CD4-positive, alpha-beta T cell treated with Interleukin-10 for 1 hour (primary cell): Measurements from ENCODE around the gene CD276.
"Not testable (repeated sequence)": the region's sequence is repeated elsewhere in the genome, so short reads cannot be mapped to it uniquely, and the experiment has no call there.

Source experiments
- DNase-seq: peaks from one replicate; pipeline ENCODE4 v3.0.0-alpha.2; 2020

Gene CD276

DNA sequence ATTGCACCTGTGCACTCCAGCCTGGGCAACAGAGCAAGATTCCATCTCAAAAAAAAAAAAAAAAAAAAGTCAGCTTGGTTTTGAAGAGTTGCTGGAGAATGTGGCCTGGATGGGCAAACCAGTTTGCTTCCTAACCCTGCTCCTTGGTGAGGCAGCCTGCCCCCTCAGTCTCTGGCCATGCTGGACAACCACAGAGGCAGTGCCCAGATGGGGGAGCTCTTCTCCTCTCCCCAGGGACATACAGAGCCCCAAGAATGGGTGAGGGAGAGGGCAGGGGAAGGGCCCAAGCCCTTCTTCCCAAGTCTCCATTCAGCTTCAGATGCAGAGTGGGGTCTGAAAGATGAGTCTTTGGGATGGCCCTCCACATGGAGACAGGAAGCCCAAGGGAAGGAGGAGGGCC lies 27.9 kb downstream of the CD276 start:
- DNase-seq = no peak

DNA sequence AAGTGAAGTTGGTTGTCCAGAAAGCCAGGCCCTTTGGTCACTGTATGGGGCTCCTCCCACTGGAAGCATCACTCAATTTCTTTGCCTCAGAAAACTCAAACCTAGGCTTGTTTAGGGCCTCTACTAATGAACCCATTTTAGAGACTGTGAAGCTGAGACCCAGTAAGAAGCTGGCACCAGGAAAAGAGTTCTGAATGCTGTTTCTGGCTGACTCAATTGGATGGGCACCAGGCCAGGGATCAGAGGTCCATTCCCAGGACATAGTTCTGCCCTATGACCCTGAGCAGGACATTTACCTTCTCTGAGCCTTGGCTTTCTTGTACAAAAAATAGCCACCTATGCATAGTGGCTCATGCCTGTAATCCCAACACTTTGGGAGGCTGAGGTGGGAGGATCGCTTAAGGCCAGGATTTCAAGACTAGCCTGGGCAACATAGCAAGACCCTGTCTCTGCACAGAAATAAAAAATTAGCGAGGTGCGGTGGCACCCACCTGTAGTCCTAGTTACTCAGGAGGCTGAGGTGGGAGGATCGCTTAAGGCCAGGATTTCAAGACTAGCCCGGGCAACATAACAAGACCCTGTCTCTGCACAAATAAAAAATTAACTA lies 30.6 kb downstream of the CD276 start:
- DNase-seq = no peak

DNA sequence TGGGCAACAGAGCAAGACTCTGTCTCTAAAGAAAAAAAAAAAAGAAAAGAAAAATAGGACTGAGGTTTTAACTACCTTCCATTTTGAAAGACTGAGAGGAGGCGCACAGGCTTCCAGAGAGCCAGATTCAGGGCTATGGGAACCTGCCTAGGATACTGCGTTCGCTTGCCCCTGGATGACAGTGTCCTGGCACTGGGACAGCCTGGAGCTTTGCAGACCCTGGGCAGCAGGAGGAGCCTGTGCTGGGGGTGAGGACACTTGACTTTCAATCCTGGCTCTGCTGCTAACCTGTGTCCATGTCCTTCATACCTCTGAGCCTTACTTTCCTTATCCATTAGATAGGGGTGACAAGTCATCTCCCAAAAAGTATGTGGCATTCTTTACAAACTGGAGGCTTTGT lies 31.2 kb downstream of the CD276 start:
- DNase-seq = no peak

DNA sequence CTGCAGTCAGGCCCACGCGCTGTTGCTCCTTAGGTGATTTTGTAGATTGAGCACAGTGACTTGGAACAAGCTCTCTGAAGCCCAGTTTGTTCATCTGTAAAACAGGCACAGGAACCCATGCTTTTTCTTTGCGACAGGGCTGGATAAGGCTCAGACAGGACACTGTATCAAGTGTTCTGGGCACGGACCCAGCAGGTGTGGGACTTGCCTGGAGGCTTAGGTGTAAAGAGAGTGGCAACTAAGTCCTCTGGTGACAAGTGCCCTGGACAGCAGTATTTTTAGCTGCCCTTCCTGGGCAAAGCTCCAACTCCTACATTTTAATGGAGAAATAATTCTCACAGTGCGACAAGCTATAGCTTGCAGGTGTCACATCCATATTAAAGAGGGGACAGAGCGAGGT lies 32.2 kb downstream of the CD276 start:
- DNase-seq = no peak

DNA sequence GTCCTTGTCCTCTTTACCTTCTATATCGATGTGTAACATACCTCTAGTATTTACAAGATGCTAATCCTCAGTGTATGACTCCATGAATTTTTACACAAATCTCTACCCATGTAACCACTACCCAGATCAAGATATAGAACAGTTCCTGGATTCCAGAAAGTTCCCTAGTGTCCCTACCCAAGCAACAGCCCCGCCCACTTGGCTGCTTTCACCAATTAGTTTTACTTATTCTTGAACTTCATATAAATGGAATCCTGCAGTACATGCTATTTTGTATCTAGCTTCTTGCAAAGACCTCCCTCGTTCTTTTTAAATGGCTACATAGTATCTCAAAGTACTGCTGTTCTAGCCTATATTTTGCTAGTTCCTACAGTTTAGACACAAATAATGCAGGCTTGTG lies 33.0 kb downstream of the CD276 start:
- DNase-seq = no peak

DNA sequence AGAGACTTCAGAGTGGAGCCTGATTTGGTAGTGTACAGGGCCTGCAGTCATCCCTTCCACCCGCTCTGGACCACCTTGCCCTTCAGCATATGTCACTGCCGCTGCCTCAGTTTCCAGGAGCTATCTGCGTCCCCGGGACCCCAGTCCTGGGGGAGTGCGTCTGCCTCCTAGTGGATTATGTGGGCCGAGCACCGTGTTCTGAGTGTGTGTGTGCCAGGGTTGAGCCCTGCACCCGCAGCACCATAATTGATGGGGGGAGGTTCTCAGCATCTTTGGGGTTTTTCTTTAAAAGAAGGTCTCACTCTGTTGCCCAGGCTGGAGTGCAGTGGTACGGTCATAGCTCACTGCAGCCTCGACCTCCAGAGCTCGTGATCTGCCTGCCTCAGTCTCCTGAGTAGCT lies 33.6 kb downstream of the CD276 start:
- DNase-seq = no peak

DNA sequence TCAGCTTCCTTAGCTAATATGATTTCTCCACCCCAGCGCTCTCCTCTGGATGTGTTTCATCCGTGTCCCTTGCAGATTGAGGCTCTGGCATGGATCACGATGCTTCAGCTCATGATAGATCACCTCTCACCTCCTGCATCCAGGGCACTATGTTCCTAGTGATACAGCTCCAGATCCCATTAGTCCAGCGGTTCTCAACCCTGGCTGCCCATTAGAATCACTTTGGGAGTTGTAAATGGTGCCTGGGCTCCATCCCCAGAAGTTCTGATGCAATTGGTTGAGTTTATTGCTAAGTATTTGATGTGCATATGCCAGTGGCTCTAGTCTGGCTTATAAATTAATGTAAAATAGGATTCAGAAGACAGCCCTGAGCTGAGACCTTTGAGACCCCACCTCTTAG lies 34.5 kb downstream of the CD276 start:
- no peak for DNase-seq

DNA sequence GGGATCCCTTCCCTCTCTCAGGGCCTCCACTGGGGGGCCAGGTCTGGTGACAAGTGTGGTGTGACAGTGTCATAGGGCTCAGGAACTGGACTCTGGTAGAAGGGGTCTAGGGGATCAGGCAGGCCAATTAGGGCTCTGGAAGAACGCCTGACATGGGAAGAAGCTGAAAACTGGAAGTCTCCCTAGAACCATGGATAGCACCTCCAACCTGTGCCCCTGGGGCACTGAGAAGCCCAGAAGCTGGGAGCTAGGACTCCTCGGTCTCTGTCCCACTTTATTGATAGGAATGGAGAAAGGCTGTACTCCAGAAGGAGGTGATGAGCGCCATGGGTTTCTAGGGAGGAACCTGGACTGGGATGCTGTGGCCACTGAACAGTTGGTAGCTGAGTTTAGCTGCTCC lies 38.2 kb downstream of the CD276 start:
- DNase-seq = no peak

DNA sequence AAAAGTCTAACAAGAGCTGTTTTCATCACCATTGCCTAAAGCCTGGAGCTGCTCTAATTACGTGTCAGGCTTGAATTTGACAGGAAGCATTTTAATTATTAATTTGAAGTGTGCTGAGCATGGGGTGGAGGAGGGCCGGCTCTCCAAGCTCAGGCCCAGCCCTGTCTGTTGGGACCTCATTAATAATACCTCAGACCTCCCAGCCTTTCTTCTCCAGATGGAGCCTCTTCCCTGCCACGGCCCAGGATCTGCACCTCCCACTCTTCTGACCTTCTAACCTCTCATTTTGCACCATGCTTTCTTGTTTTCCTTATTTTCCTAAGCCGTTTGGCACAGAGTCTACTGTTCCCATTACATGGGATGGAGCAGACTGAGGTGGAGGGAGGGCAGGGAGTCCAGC lies 39.0 kb downstream of the CD276 start:
- DNase-seq = no peak

DNA sequence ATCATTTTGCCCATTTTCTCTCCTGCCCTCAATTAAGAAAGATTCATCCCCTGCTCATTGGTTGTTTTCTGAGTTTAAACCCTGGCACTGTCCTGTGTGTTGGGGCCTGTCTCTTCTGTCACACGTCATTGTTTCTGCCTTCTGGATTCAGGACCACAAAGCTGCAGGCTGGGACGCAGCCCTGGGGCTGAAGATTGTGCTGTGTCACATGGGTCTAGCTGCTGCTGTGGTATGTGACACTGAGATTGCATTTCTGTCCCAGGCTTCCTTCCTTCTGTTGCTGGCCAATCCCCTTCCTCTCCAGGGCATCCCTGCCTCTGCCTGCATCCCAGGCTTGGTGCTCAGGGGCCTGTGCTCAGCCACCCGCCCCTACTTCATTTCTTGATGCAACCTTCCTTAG lies 40.0 kb downstream of the CD276 start:
- no peak for DNase-seq

DNA sequence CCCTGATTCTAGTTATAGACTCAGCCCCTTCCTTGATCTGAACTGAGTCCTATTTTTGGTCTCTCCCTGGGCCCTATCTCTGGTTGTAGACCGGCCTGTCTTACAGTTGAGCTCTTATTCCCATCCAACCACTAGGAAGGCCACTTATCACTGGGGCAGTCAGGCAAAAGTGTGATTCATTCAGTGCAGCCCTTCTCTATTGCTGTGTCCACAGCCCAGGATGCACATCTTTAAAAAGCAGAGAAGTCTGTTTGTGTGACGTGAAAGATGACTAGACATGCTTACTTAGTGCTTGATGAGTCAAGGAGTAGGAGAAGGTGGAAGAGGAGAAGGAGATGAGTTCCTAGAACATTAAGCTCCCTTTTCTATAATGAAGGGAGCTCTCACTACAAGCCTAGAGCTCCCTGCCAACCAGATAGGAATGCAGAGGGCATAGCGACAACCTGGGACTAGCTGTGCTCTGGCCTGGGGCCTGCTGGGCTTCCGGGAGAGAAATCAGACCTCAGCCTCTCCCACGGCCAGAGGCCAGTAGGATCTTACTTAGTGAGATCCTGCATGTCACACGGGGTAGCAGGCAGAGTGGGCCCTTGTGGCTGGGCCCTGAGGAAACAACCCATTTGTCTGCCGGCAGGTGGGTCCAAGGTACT lies 43.3 kb downstream of the CD276 start:
- no peak for DNase-seq

DNA sequence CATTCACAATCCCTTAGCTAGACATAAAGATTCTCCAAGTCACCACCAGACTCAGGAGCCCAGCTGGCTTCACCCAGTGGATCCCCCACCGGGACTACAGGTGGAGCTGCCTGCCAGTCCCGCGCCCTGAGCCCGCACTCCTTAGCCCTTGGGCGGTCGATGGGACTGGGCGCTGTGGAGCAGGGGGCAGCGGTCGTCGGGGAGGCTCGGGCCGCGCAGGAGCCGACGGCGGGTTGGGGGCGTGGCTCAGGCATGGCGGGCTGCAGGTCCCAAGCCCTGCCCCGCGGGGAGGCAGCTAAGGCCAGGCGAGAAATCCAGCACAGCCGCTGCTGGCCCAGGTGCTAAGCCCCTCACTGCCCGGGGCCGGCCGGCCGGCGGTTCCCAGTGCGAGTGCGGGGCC lies 47.9 kb downstream of the CD276 start:
- DNase-seq = not testable (repeated sequence)

DNA sequence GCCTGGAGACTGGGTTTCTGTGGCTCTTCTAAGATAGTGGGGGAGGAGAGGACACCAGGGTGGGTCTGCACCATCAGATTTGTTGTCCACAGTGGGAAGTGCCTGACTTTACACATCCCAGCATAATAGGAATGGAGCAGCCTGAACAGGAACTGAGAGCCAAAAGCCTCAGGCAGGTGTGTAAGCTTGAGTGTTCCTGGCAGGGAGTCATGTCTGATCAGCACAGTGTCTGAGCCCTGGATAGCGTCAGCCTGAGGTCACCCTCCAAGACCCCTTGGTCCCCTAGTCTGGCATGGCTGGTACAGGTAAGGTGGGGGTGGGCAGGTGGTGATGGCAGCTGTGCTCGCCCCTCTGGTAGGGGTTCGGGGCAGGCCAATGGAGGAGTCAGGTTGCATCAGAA lies 48.7 kb downstream of the CD276 start:
- no peak for DNase-seq

DNA sequence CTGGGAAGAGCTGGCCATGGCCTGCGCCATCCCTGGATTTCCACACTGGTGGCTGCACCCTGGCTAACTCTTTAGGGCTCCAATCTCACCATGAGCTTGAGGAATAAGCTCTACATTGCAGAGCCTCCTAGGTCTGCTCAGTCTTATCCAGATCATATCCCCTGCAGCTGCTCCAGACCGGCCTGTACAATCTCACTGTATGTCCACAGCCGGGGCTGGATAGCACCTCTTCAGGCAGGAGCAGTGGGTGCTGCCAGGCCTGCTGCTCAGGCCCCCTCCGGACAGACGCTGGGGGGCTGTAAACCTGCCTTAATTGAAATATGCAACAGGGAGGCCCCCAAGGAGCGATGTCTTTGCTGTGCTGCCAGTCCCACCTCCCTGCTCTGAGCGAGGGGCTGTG lies 53.4 kb downstream of the CD276 start:
- no peak for DNase-seq

DNA sequence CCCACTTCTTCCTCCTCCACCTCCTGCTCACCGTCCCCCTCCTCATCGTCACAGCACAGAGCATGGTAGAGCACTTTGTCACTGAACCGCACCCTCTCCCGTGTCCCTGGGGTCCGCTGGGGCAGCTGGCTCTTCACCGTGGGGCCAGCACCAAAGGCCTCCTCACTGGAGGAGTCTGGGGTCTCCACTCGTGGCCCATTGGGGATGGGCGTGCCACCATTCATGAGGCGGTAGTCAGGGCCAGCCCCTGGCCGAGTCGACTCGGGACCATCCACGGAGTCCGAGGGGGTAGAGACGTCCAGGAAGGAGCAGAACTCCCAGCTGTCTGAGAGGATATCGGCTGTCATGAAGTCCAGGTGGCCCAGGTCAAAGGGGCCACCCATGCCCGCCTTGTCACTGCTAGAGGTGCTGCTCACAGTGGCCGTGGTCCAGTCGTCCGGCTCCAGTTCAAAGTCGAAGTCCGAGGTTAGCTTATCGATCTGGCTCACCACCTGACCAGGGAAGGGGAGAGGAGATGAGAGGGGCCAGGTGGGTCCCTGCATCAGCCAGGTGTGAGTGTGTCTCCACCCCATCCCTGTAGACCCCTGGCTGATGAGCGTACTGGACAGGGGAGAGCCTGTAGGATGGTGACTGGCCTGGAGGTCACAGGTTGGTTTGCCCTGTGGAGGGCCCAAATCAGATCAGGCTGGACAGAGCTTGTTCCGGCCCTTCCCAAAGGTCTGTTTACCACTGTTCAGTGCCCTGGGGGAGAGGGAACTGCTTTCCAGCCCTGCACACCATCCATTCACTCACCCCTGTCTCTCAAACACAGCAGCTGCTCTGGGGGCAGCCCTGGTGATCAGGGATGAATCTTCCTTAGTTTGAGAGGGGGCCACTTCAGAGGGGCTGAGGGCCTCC lies 56.2 kb downstream of the CD276 start:
- no peak for DNase-seq

DNA sequence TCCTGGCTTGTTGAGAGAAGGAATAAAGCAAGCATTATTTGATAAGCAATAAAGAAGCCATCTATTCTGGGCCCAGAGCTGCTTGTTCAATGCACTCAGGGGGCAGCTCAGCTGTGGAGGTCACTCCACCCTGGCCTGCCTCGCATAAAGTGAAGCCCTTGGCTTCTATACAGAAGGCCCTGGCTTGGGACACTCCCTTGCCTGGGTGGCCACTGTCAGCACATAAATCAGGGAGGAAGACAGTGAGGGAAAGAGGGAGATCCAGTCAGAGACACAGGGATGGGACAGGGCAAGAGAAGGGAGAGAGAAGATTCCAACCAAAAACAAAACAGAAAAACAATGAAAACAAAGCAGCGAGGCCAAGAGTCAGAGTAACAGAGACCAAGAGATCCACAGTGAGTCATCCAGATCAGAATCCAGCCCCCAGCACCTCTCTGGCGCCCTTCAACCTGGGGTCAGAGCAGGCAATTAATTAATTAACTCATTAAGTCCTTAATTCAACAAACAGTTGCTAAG lies 57.2 kb downstream of the CD276 start:
- no peak for DNase-seq

DNA sequence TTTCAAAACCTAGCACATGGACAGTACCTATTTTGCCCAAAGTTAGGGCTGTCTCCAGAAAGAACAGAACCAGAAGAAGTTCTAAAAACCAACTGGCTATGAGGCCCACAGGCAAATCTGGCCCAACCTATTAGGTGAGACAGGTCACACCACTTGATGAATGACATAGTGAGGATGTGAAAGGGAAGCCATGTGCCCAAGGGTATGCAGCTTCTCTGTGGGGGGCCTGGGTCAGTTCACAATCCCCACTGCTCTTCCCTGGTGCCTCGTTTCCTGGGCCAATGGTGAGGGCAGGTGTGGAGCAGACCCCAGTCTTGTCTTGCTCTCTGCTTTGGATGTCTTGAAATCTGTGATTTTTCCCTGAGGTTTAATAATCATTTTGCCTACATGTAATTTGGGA lies 60.1 kb downstream of the CD276 start:
- DNase-seq = no peak

DNA sequence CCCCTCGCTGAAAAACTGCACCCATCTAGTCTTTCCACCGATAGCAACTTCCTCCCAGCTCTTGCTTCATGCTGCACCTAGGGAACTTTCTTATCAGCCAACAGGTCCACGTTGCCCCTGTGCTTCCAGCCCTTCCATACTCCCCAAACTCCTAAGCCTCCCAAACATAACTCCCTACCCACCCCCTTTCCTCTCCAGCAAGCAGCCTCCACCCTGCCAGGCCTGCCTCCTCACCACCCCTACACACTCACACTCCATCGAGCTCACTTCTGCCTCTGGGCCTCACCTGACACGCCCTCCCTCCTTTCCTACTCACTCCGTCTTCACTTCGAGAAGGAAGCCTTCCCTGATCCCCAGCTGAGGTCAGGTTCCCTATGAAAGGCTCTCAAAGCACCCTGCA lies 60.9 kb downstream of the CD276 start:
- no peak for DNase-seq

DNA sequence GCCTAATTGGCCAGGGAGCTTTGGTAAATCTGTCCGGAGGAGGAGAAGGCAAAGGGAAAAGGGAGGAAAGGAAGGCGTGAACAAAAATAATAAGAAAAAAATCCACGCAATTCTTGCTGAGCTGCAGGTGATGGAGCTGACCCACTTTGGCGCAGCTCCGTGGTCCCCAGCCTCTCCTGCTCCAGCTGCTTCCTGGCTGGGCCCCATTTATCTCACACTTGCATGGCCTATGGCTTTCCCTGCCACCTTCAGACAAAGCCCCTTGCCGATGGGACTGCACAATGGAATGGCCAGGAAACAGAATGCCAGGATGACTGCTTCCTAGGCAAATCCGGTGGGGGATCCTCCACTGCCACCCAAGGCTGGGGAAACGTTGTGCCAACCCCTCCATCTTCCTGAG lies 62.1 kb downstream of the CD276 start:
- DNase-seq = no peak

DNA sequence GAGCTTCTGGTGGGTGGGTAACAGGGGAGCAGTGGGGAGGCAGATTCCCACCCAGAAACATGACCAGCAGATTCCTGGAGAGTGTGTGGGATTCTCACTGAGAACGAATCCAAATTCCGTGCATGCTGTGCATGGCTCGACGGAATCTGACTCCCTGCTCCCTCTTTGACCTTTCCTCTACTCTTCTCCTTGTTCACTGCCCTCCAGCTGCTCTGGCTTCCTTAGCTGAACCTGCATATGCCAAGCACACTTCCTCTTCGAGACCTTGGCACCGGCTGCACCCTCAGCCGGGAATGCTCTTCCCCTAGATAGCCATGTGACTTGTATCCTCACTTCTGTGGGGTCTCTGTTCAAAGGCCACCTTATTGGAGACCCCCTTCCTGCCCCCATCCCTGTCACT lies 62.7 kb downstream of the CD276 start:
- no peak for DNase-seq

DNA sequence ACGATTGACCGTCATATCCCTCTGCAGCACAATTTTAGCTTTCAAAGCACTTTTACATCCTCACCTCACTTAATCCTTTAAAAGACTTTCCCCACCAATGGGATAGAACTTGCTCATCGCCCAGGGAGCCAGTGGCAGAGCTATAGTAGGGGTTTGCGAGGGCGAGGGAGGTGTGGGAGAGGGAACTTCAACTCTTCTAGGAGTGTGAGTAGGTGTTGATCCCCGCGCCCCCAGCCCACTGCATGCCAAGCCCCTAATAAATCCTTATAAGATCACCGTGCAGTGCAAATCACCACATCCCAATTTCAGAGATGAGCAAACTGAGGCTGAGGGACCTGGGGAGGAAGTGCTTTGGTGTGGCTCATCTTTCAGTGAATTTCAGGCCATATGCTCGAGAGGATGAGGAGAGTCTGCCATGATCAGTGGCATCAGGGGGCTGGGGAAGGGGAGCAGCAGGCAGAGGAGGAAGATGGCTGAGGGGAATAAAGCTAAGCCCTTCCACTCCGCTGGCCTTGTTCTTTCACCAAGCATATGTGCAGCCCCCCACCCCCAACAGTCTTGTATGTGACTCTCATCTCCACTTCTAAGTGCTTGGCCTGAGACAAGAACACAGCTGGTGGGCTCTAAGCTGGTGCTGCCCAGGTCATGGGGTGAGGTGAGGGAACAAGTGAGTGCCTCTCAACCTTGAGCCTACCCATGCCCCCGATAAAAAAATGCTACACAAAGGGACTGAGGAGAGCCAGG lies 63.8 kb downstream of the CD276 start:
- DNase-seq = no peak

DNA sequence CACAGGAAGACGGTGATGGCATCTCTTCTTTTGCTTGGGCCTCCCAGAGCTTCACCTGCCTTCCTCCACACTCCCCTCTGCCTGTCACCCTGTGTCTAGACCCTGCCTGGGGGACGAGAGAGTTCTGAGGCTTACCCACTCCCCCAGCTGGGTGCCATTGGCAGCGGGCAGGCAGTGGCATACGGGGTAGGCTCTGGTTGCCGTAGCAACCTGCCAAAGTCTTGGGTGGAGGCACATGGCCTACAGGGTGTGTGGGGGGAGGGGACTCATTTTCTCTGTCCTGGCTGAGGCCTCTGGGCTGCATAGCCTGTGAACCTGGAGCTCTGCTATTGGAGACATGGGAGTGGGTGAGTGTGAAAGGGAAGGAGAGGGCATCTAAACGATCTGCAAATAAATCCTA lies 64.5 kb downstream of the CD276 start:
- no peak for DNase-seq

DNA sequence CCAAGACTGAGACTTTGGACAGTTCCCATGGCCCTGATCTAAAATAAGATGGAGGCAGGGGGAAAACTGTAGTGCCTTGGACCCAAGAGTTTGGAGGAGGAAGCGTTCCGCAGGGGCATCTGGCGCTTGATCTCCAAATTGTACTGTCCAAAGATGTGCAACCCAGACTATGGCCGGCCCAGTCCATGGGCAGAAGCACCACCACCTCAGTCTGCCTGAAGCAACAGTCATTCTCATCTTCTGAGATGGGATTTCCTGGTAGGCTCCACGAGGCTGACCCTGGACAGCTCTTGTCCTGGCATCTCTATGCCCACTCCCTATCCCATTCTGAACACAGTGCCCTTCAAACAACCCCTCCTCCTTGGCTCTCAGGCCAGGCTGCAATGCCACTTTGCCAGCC lies 65.3 kb downstream of the CD276 start:
- DNase-seq = no peak
